DMS114 treated with DMSO at 0.1 percent for 48 hours (cell line): ENCODE data around the gene SGSM1.

Source experiments
- DNase-seq: peaks from one replicate; lab custom pipeline; 2025; ENCODE audit not compliant: unreplicated experiment; lab: John Stamatoyannopoulos, UW

SGSM1 gene

GRCh38 chr22:24803064-24803542, 2.9 kb upstream of the SGSM1 start:
- DNase-seq: peak; percentile 7

- DNase-seq: no peak
Observed at GRCh38 chr22:24806663-24807001, 621 bp downstream of the SGSM1 start.

DNA sequence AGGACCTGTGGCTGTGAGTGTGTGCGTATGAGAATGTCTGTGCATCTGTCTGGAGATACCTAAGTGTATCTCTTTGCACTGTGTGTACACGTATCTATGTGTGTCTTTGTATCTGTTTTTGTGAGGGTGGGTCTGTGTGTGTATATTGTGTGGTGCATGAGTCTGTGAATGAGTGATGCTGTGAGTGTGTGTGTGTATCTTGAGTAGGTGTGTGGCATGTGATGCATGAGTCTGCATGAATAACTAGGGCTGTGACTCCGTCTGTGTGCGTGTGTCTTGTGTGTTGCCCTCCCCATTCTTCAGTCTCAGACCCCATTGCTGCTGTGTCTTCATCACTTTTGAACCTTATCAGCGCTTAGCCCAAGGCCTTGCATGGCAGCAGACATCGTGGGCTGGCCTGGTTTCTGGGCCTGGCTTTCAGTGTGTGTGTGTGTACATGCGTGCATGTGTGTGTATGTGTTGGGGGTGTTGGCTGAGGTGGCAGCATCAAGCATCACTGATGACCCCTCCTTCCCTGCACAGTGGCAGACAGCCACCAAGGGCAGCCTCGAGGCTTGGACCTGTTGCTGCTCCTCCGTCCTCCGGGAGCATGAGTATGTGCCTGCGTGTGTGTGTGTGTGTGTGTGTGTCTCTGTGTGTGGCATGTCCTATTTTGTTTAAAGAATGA, 1.4 kb downstream of the SGSM1 start:
- no peak for DNase-seq

- no peak for DNase-seq
Observed at GRCh38 chr22:24809331-24809730, 3.3 kb downstream of the SGSM1 start.

- no peak for DNase-seq
Observed at GRCh38 chr22:24810043-24810749, 4.2 kb downstream of the SGSM1 start.

GRCh38 chr22:24812950-24813775, 7.2 kb downstream of the SGSM1 start:
- no peak for DNase-seq

DNA sequence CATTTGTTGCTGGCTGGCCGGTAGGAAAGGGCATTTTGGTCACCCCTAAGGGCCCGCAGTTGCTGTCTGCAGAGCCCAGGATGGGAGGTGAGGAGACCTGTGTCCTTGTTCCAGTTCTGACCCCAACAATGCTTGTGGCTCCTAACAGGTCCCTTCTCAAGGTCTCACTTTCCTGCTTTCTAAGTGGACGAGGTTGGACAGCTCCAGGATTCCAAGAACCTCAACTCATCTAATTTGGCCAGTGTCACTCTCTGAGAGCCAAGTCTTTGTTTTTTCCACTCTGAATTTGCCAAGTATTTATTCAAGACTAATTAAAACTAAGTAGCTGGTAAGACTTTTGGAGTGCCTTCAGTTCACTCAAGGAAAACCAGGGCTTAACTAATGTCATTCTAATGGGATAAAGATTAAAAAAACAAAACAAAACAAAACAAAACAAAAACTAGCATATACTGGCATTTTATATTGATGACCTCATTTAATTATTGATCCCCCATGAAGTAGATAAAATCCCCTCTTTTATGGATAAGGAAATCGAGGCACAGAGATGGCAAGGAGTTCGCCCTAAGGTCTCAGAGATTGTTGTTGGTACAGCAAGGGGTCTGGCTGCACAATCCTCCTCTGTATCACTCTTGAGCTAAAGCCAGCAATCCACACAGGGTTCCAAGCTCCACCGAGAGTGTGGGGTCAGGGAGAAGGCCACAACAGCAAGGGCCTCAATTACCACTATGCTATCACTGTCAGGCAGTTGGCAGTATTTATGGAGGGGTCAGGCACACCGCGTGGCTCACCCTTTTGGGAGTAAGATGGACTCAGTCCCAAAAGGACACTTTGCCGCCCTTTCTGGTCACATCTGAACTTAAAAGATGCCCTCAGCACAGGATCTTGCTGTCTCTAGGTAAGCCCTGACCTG, 8.1 kb downstream of the SGSM1 start:
- DNase-seq: no peak

DNA sequence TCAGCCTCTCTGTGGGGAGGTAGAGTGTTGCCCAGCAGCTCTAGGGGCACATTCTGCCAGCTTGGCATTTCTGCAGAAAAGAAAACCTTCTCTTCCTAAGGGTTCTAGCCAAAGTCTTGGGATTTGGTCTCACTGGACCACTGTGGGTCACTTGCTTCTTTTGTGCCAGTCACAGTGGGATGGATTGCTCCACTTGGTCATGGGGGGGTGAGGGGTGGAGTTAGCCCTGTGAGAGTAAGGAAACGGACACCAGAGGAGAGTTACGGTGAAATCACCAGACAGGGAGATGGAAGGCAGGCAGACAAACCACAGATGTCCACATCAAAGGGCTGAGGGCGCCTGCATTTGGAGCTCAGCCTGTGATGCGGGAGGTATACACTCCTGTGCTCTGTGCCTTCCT, 10.8 kb downstream of the SGSM1 start:
- DNase-seq: no peak

DNA sequence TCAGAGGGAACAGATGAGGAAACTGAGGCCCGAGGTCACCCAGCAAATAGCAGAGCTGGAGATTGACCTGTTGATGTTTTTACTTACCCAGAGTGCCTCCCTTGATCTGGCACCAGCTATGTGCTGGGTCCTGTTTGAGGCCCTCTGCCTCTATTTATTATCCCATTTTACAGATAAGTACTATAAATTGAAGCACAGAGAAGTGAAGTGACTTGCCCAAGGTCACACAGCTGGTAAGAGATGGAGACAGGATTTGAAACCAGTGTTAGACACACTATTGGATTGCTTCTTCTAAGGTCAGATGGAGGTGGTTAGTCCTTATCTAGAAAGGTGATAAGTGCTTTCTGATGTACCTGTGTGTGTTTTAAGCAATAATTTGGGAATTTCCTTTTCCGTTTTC, 13.5 kb downstream of the SGSM1 start:
- DNase-seq: no peak

DNA sequence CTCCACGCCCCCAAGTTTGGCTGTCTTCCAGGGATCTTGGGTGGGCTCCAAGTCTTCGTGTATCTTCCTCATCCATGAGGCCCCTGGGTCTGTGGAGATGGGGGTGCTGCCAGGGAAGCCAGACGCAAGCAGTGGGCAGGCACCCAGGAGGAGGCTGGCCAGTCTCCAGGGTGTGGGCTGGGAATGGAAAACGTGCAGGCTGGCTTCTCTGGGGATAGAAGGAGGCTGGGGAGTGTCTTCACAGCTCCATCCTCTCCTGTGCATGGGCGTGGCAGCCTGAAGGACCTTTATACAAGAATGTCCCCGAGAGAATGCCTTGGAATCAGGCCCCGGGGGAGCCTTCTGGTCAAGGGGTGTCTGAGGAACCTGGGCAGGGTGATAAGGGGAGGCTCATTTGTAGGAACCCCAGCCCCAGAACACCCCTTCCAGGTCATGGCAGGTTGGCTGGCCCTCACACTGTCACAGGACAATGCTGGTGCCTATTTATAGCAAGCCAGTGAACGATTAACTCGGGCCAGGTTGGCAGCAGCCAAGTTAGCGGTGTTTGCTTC, 14.0 kb downstream of the SGSM1 start:
- no peak for DNase-seq

DNA sequence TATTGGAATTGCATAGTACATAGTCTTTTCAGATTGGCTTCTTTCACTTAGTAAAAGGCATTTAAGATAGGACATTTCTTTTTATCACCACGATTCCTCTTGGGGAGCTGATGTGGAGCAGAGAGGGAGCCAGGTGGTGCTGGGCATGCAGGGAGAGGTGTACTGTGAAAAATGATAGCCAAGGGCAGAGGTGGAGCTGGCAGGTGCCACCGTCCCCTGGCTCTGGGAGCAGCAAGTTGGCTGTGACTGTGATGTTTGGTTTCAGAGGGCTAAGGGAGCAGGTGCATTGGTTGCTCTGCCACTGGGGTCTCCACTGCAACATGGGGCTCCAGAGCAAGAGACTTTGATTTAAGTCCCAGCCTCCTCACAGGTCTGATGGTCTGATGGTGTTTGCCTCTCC, 16.5 kb downstream of the SGSM1 start:
- DNase-seq: no peak

DNA sequence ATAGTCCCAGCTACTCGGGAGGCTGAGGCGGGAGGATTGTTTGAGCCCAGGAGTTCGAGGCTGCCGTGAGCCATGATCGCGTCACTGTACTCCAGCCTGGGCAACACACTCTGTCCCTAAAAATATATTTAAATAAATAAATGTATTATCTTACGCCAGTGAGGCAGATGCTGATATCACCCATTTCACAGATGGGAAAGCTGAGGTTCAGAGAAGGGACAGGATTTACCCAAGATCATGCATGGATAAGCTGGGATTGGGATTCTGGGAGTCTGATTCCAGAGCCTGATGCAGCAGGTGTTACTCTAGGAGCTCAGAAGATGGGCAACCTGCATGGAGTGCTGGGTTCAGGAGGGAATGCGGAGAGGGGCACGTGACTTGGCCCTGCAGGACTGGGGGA, 17.8 kb downstream of the SGSM1 start:
- no peak for DNase-seq

DNA sequence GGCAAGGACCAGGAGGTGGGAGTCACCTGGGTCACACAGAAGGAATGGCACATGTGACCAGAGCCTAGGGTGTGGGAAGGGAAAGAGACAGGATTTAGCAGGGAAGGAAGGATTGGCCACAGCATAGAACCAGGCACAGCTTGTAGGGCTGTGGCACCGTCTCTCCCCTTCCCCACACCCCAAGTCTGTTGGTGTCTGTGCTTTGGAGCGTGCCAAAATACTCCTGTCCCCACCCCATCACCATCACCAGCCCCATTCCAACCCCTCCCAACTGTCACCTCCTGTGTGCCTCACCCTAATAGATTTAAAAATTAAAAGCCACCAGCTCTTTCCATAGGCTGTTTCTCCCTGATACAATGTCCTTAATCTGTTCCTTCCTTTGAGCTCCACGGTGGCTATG, 18.2 kb downstream of the SGSM1 start:
- DNase-seq: no peak

DNA sequence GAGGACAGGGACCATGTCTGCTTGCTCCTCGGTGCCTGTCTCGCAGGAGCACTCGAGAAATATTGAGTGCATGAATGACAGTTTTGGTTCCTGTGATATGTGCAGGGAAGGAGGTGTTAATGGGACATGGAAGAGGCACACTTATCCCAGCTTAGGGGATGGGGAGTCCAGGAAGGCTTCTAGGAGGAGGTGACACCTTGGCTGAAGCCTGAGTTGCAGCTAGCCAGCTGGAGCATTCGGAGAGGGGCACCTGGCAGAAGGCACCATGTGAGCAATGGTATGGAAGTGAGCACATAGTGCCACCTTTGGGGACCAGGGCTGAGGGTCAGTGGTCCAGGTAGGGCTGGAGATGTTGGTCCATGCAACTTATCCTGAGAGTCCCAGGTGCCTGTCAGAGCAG, 18.9 kb downstream of the SGSM1 start:
- DNase-seq: no peak

GRCh38 chr22:24826710-24827285, 20.8 kb downstream of the SGSM1 start:
- no peak for DNase-seq

GRCh38 chr22:24827296-24827695, 21.3 kb downstream of the SGSM1 start:
- DNase-seq: no peak

DNA sequence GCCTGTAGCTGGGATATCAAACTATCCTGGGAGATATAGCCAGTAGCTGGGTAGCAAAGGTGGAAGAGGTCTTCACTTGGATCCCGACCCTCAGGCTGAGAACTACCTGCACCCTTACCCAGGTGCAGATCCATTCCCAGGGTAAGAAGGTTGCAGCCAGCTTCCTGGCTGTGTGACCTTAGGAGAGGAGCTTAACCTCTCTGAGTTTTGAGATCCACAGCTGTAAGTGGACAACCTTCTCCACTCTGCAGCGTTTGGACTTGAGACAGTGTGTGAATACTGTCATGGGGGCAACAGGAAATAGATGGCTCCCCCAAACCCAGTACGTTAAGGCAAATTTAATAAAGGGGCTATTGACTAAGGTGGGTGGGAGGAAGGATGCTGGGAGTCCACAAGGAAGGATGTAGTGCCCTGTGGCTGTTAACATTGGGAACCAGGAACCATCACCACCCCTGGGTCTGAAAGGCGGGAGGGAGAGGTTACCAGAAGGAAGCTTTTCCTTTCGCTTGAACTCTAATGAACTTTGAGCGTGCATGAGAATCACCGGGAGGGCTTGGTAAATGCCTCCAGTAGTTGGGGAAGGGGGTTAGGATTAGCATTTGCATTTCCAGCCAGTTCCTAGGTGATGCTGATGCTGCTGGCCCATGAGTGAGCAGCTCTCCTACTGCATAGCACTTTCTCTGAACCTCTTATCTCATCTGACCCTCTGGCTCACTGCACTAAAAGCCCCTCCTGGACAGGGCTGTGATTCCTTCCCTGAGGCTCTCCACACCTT, 24.4 kb downstream of the SGSM1 start:
- DNase-seq: no peak

DNA sequence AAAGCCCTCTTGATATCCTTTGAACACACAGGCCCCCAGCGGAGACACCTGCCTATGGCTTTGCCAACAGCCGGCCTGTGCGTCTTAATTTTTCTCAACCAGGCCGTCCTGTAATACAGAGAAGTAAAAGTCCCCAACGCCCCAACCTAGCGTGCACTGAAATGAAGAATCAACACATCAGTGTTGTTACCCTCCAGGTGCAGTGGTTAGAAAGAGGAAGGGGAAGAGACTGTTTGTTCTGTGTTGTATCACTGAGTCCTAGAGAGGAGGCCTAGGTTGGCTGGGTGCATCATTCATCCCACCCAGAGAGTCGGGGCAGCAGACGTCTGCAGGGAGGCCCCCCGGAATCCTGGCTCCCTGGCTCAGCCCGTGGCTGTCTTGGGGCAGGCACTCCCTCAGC, 25.7 kb downstream of the SGSM1 start:
- DNase-seq: no peak

- no peak for DNase-seq
Observed at GRCh38 chr22:24833881-24834495, 28.0 kb downstream of the SGSM1 start.
